GM12872 (cell line): ENCODE results near the gene JUNB.
A peak's percentile ranks its signal among the peaks of the same experiment; 100 is the strongest.

ENCODE experiments used
- CTCF ChIP-seq: IDR thresholded peaks from 3 replicates; pipeline ENCODE4 v1.5.1; 2011; ENCODE audit warnings: low read depth, mild to moderate bottlenecking, low read length, moderate library complexity; ENCODE audit not compliant: insufficient read depth

Gene JUNB

GRCh38 chr19:12804051-12804450, 12.8 kb downstream of the JUNB start:
- TF ChIP-seq CTCF, result no peak

GRCh38 chr19:12806242-12807081, 15.2 kb downstream of the JUNB start, which contains the start of gene RNASEH2A:
TSS of gene RNASEH2A (plus strand) at chr19:12806584. CDS start at chr19:12806674, 90 bp downstream.
- no peak for TF ChIP-seq CTCF

GRCh38 chr19:12815088-12815487, 23.8 kb downstream of the JUNB start:
- no peak for TF ChIP-seq CTCF

- no peak for TF ChIP-seq CTCF
Observed at GRCh38 chr19:12821761-12822160, 30.5 kb downstream of the JUNB start.

- TF ChIP-seq CTCF, result peak; percentile 54
Observed at GRCh38 chr19:12825254-12826131, 34.2 kb downstream of the JUNB start.

GRCh38 chr19:12828494-12828893, 37.2 kb downstream of the JUNB start:
- TF ChIP-seq CTCF, result no peak

- TF ChIP-seq CTCF, result no peak
Observed at GRCh38 chr19:12833418-12833737, 42.1 kb downstream of the JUNB start.
